IMR-90 (cell line): ENCODE measurements around the gene AMPD2. TPM values are rescaled to one million over a fixed set of nuclear protein-coding genes. Genes with fewer than 3 reads are reported as not detected.
A peak's percentile ranks its signal among the peaks of the same experiment; 100 is the strongest.

Experiments
- ATAC-seq: fragments of 200-7000 bp; cut with Tn5 transposase; 2 replicates; pipeline ENCODE4 v1.9.1; 2020; ENCODE audit warnings: low read depth, mild to moderate bottlenecking, moderate library complexity
- BruUV-seq: library from RNA; stranded (reverse); fragments of 400-500 nt; replicated peaks from 2 replicates; lab custom pipeline; 2021; lab: Mats Ljungman, UMichigan
- CTCF ChIA-PET: fragments of 300-600 bp; formaldehyde crosslinking; extraction: SDS; loops from one replicate; lab custom pipeline; 2021; ENCODE audit warnings: antibody characterized with exemption; lab: Yijun Ruan, JAX
- POLR2A ChIA-PET: fragments of 300-600 bp; sonication (Branson Sonifier 250); formaldehyde crosslinking; loops from one replicate; lab custom pipeline; 2022; ENCODE audit warnings: antibody characterized with exemption; ENCODE audit not compliant: unreplicated experiment; lab: Charles Lee
- DNase-seq: peaks from one replicate; pipeline ENCODE4 v3.0.0; 2013
- H2AFZ ChIP-seq: replicated peaks from 2 replicates; pipeline ENCODE3; 2013; ENCODE audit warnings: low read length, mild to moderate bottlenecking; ENCODE audit not compliant: poor library complexity
- H2AK5ac ChIP-seq: 2 replicates; pipeline ENCODE4 v1.6.1; 2013; ENCODE audit warnings: low read depth, low read length, inconsistent platforms
- H2AK9ac ChIP-seq: replicated peaks from 2 replicates; pipeline ENCODE3; 2013; ENCODE audit warnings: mild to moderate bottlenecking, low read depth, low read length, moderate library complexity; ENCODE audit not compliant: poor library complexity
- H2BK120ac ChIP-seq: 2 replicates; pipeline ENCODE4 v1.6.1; 2013; ENCODE audit warnings: low read depth, low read length, inconsistent platforms
- H2BK15ac ChIP-seq: 3 replicates; pipeline ENCODE4 v1.6.1; 2013; ENCODE audit warnings: low read depth, low read length, inconsistent platforms
- H2BK20ac ChIP-seq: 2 replicates; pipeline ENCODE4 v1.6.1; 2013; ENCODE audit warnings: low read depth, mild to moderate bottlenecking, inconsistent platforms, low read length, moderate library complexity
- H2BK5ac ChIP-seq: 2 replicates; pipeline ENCODE4 v1.6.1; 2013; ENCODE audit warnings: mild to moderate bottlenecking, low read depth, low read length, inconsistent platforms; ENCODE audit not compliant: poor library complexity, severe bottlenecking
- H3K14ac ChIP-seq: replicated peaks from 2 replicates; pipeline ENCODE4 v1.6.1; 2013; ENCODE audit warnings: low read depth, low read length, inconsistent platforms
- H3K18ac ChIP-seq: 2 replicates; pipeline ENCODE4 v1.6.1; 2013; ENCODE audit warnings: low read depth, low read length, control low read depth
- H3K23ac ChIP-seq: 2 replicates; pipeline ENCODE4 v1.6.1; 2013; ENCODE audit warnings: low read depth, low read length, inconsistent platforms
- H3K27ac ChIP-seq: 2 replicates; pipeline ENCODE4 v1.5.1; 2013; ENCODE audit warnings: mild to moderate bottlenecking, control low read depth, low read length; ENCODE audit not compliant: insufficient read depth
- H3K27me3 ChIP-seq: 2 replicates; pipeline ENCODE4 v1.6.1; 2013; ENCODE audit warnings: low read length; ENCODE audit not compliant: control insufficient read depth, insufficient read depth
- H3K36me3 ChIP-seq: 2 replicates; pipeline ENCODE4 v1.6.1; 2013; ENCODE audit warnings: low read length, mixed read lengths; ENCODE audit not compliant: control insufficient read depth, insufficient read depth
- H3K4ac ChIP-seq: 2 replicates; pipeline ENCODE4 v1.6.1; 2013; ENCODE audit warnings: low read depth, low read length, inconsistent platforms
- H3K4me1 ChIP-seq: 2 replicates; pipeline ENCODE4 v1.6.1; 2013; ENCODE audit warnings: low read length, mixed read lengths; ENCODE audit not compliant: control insufficient read depth, insufficient read depth
- H3K4me2 ChIP-seq: 2 replicates; pipeline ENCODE4 v1.6.1; 2013; ENCODE audit warnings: low read depth, mild to moderate bottlenecking, control low read depth, low read length, moderate library complexity
- H3K4me3 ChIP-seq: 2 replicates; pipeline ENCODE4 v1.5.1; 2013; ENCODE audit warnings: low read depth, mild to moderate bottlenecking, control low read depth, low read length, moderate library complexity; ENCODE audit not compliant: insufficient read depth
- H3K56ac ChIP-seq: 2 replicates; pipeline ENCODE4 v1.6.1; 2013; ENCODE audit warnings: low read length, inconsistent platforms; ENCODE audit not compliant: insufficient read depth; ENCODE audit errors: extremely low read depth
- H3K79me1 ChIP-seq, 2 experiments: 2 replicates each; pipeline ENCODE4 v1.6.1; 2013; ENCODE audit warnings: low read length in 2 of 2, inconsistent platforms in 1 of 2, low read depth in 1 of 2
- H3K9ac ChIP-seq: 2 replicates; pipeline ENCODE4 v1.6.1; 2013; ENCODE audit warnings: low read depth, low read length, control low read depth
- H3K9me1 ChIP-seq: 2 replicates; pipeline ENCODE4 v1.6.1; 2013; ENCODE audit warnings: low read length, inconsistent platforms; ENCODE audit not compliant: insufficient read depth
- H3K9me3 ChIP-seq: 2 replicates; pipeline ENCODE4 v1.6.1; 2013; ENCODE audit warnings: low read length; ENCODE audit not compliant: control insufficient read depth, insufficient read depth
- H4K20me1 ChIP-seq: 2 replicates; pipeline ENCODE4 v1.6.1; 2013; ENCODE audit warnings: low read length, inconsistent platforms; ENCODE audit not compliant: insufficient read depth
- H4K5ac ChIP-seq: 2 replicates; pipeline ENCODE4 v1.6.1; 2013; ENCODE audit warnings: mild to moderate bottlenecking, low read depth, low read length, control low read depth
- H4K8ac ChIP-seq, 2 experiments: 2 replicates each; pipeline ENCODE4 v1.6.1; 2013; ENCODE audit warnings: low read depth in 2 of 2, low read length in 2 of 2, control low read depth in 1 of 2, inconsistent platforms in 1 of 2
- H4K91ac ChIP-seq: 2 replicates; pipeline ENCODE4 v1.6.1; 2013; ENCODE audit warnings: low read depth, low read length, inconsistent platforms; ENCODE audit not compliant: insufficient read depth
- BHLHE40 ChIP-seq: fragments of 150-350 bp; IDR thresholded peaks from 2 replicates; pipeline ENCODE4 v1.6.1; 2016; ENCODE audit warnings: mild to moderate bottlenecking, low read depth, low read length
- CEBPB ChIP-seq: IDR thresholded peaks from 2 replicates; pipeline ENCODE4 v1.6.1; 2012; ENCODE audit warnings: low read depth, low read length, improper control_type of control experiment
- CHD1 ChIP-seq: IDR thresholded peaks from 2 replicates; pipeline ENCODE4 v1.6.1; 2012; ENCODE audit warnings: low read depth, low read length, improper control_type of control experiment
- CTCF ChIP-seq: conservative IDR thresholded peaks from 2 replicates; pipeline ENCODE4 v1.5.1; 2012; ENCODE audit warnings: mild to moderate bottlenecking, low read depth, low read length, improper control_type of control experiment
- ELK1 ChIP-seq: fragments of 150-350 bp; IDR thresholded peaks from 2 replicates; pipeline ENCODE4 v1.6.1; 2016; ENCODE audit warnings: low read depth, mild to moderate bottlenecking, low read length, moderate library complexity, borderline replicate concordance
- FOS ChIP-seq: fragments of 150-350 bp; IDR thresholded peaks from 2 replicates; pipeline ENCODE4 v1.6.1; 2016; ENCODE audit warnings: low read depth, low read length
- MAZ ChIP-seq: IDR thresholded peaks from 2 replicates; pipeline ENCODE4 v1.6.1; 2012; ENCODE audit warnings: low read depth, mild to moderate bottlenecking, low read length, improper control_type of control experiment, moderate library complexity, borderline replicate concordance
- NFE2L2 ChIP-seq: fragments of 150-350 bp; IDR thresholded peaks from 2 replicates; pipeline ENCODE4 v1.6.1; 2016; ENCODE audit warnings: low read depth, mild to moderate bottlenecking, low read length
- POLR2A ChIP-seq: IDR thresholded peaks from 2 replicates; pipeline ENCODE4 v1.6.1; 2012; ENCODE audit warnings: mild to moderate bottlenecking, low read depth, low read length
- RAD21 ChIP-seq: IDR thresholded peaks from 2 replicates; pipeline ENCODE4 v1.6.1; 2012; ENCODE audit warnings: low read length, improper control_type of control experiment
- RFX5 ChIP-seq: IDR thresholded peaks from 2 replicates; pipeline ENCODE4 v1.8.0; 2012; ENCODE audit warnings: low read depth, mild to moderate bottlenecking, low read length, moderate library complexity
- SMC3 ChIP-seq: fragments of 150-350 bp; IDR thresholded peaks from 2 replicates; pipeline ENCODE4 v1.6.1; 2016; ENCODE audit warnings: low read depth, mild to moderate bottlenecking, antibody characterized with exemption, low read length, moderate library complexity
- WGBS, 2 experiments: methylation state at CpG; one replicate each; pipeline versions ENCODE4 v1.1.5 to v1.1.7; 2013; ENCODE audit warnings: missing lambda C conversion rate in 2 of 2; ENCODE audit not compliant: insufficient read length in 1 of 2; ENCODE audit errors: extremely low coverage in 2 of 2; 5-methylcytosine and 5-hydroxymethylcytosine counted together
- dilution Hi-C: fragments of 300-500 bp; cut with HindIII; formaldehyde crosslinking; loops from one replicate; pipeline ENCODE4 v1.14.3; 2018; ENCODE audit warnings: low sequenced_read_pairs; ENCODE audit not compliant: unreplicated experiment
- in situ Hi-C: fragments of 300-500 bp; cut with MboI; formaldehyde crosslinking; loops from 3 replicates; pipeline ENCODE4 v1.14.3; 2019; ENCODE audit warnings: low sequenced_read_pairs, inconsistent platforms, mixed read lengths
- intact Hi-C: fragments of 100-400 bp; cut with micrococcal nuclease; formaldehyde crosslinking; loops from 2 replicates; pipeline ENCODE4 v1.10.0; 2022
- polyA plus RNA-seq, 3 experiments: library from polyadenylated mRNA; depleted of rRNA; stranded (reverse); fragments of >200 nt; gene quantifications; 2 replicates each; pipeline ENCODE4 v1.2.3, GENCODE V29; 2012; ENCODE audit warnings: low replicate concordance in 1 of 3
- total RNA-seq: library from RNA; depleted of rRNA; stranded (reverse); fragments of >200 nt; gene quantifications from 2 replicates; pipeline ENCODE4 v1.2.3, GENCODE V29; 2012

The AMPD2 gene
- total and polyA plus RNA-seq, 2 of the 4 experiments (the other 2 are of a cell fraction) = 61.5 to 103 TPM

- Histone ChIP-seq H4K20me1 (no peaks in the 10 kb centered on the region), H4K5ac (no peak overlapping the region), H2AK5ac (peak overlapping the region; percentile 38), H3K9ac (no peak overlapping the region), H3K27me3 (no peaks in the 10 kb centered on the region), H3K4ac (peak overlapping the region; percentile 8; the same call in 1 of the 2 replicates), H2AFZ (no peak overlapping the region), H3K36me3 (no peaks in the 10 kb centered on the region), H3K4me1 (peaks cover 16% of the 10 kb centered on the region), H3K9me3 (no peaks in the 10 kb centered on the region; the same call in 1 of the 2 replicates), H3K4me2 (no peak overlapping the region), H3K23ac (no peak overlapping the region), H3K14ac (no peak overlapping the region), H2BK15ac (no peak overlapping the region), H2BK20ac (0 out of 2 replicates have a peak overlapping the region, but pooled peaks have one; percentile 6), H3K4me3 (no peak overlapping the region), H2AK9ac (no peak overlapping the region), H2BK5ac (no peak overlapping the region), H3K79me1 (no peaks in the 10 kb centered on the region), H4K8ac (no peak overlapping the region), H3K56ac (no peak overlapping the region), H4K91ac (no peak overlapping the region), H3K18ac (no peak overlapping the region), H3K9me1 (peaks cover 4% of the 10 kb centered on the region), H3K27ac (no peak overlapping the region), H2BK120ac (peak overlapping the region; percentile 22; the same call in 1 of the 2 replicates)
- no peak for TF ChIP-seq FOS
- no peak for TF ChIP-seq CTCF
- TF ChIP-seq CEBPB = no peak
- TF ChIP-seq POLR2A = no peak
- TF ChIP-seq RAD21 = no peak
- no peak for TF ChIP-seq ELK1
- TF ChIP-seq RFX5 = no peak
- TF ChIP-seq BHLHE40 = no peak
- no peak for TF ChIP-seq SMC3
- TF ChIP-seq NFE2L2 = no peak
- no peak for TF ChIP-seq MAZ
- TF ChIP-seq CHD1 = no peak
- no peak for DNase-seq
- ATAC-seq = no peak
- no TSS peak for BruUV-seq
- intact Hi-C loops (no loop called here), dilution Hi-C loops (no loop called here), in situ Hi-C loops (loop anchor here (5.0 to 10.0 kb wide), 3 partner anchors 131 to 341 kb away; partner anchors contain the start of genes AHCYL1 and CSF1)
- 57% methylated on average over 1 of the region's 2 CpGs; no CpG with 5 or more reads in 1 of the 2 experiments for WGBS, 2 experiments
- ChIA-PET POLR2A (no interaction called here), CTCF (interaction anchor here (0.9 to 3.9 kb wide), 9 partner anchors 27 to 343 kb away, joined by 3 to 63 read pairs (median 5); partner anchors contain the start of genes AHCYL1 and GNAI3)
Observed at GRCh38 chr1:109641078-109641740, 21.6 kb downstream of the AMPD2 start.
